Jurkat, Clone E6-1 (cell line): Measurements from ENCODE around the gene RAB11B.
"Not testable (repeated sequence)": the region's sequence is repeated elsewhere in the genome, so short reads cannot be mapped to it uniquely, and the experiment has no call there.

Experiments
- DNase-seq: peaks from one replicate; pipeline ENCODE4 v3.0.0-alpha.2; 2011; ENCODE audit warnings: low read depth, low spot score
- H3K4me3 ChIP-seq: 2 replicates; pipeline ENCODE4 v1.5.1; 2011; ENCODE audit warnings: mild to moderate bottlenecking, low read length, control low read depth, moderate library complexity

RAB11B gene

GRCh38 chr19:8391198-8392016 lies 1.2 kb downstream of the RAB11B start:
- peak overlapping the region; percentile 33 for H3K4me3 ChIP-seq
- no peak for DNase-seq

DNA sequence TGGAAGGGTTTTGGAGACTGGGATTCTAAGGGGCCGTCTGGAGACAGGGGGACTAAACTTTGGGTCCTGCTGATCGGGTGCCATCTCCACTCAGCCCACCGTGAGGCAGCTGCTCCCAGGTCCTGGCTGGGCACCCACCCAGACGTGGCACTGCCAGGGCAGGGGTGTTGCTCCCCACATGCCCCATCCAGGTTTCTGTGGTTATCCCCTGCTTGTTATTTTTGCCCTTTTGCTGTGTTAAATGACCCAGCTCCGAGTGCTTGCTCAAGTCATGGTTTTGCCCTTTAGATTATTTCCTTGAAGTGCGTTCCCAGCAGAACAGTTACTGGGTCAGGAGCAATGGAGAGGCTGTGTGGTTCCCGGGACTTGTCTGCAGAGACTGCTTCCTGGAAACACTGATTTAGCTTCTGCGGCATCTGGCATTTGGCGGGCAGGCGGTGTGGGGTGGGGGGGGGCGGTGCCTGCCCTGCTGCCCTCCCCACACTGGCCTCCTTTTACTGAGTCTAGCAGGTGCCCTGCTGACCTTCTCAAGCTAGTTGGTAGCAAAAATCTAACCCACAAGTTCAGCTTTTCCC lies 1.9 kb downstream of the RAB11B start:
- no peak overlapping the region for H3K4me3 ChIP-seq

DNA sequence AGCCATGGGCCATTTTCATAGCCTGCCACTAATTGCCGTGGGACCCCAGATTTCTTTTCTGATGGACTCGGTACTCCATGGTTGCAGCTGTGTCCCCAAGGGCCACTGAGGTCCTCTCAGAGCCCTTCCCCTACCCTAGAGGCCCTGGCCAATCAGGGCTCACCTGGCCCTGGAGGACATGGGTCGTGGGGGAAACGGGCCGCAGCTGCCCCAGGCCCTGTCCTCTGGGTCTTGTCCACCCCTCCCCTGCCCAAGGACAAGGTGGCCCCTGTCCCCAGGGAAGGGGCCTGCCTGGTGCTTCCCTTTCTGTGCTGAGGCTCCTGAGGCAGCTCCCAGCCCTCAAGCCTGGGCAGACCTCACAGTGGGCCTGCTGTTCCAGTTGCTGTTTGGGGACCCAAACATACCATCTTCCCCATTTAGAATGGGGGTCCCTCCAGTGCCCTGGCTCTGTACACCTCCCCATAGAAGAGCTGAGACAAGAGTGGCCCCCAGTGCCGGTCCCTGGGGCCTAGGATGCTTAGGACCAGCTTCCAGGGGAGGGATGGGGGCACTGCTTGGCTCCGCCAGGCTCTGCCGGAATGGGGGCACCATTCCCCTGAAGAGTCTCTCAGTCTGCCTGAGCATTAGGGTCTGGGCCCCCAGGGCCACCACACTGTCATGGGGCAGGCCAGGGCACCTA lies 3.2 kb downstream of the RAB11B start:
- no peak overlapping the region for H3K4me3 ChIP-seq
- DNase-seq, result no peak

More for the DNA sequence above, 1.9 kb downstream of the RAB11B start:
- DNase-seq, result no peak

DNA sequence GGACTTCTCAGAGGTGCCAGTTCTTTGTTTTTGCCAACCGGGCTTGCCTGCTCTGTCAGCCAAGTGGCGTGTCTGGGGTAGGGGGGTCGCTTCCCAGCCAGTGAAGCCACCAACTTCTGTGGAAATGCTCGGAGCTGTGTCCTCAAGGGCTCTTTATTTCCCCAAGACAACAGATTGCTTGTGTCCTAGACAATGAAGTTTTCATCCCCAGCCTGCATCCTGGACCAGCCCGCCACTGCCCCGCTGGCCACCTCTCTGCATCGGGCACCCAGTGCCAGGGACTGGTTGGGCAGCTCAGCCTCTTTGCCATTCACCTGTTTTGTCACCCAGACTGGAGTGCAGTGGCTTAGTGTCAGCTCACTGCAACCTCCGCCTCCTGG lies 3.7 kb downstream of the RAB11B start:
- DNase-seq, result no peak
- H3K4me3 ChIP-seq, result no peak overlapping the region

DNA sequence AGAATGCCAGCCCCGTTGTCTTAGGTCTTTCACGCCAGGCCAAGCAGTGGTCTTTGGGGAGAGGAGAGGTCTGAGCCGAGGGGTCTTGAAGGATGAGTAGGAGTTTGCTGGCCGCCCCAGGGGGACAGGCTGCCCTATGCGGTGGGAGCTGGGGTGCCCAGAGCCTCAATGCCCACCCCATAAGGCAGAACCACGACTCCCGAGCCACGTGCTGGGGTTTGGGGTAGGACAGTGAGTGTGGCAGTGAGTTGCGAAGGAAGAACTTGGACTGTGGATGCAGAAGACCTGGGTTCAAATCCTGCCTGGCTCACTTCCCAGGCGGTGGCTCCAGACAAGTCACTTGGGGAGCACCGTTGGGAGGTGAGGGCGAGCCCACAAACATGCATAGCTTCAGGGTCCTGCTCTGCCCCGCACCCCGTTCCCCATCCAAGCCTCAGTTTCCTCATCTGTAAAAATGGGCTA lies 5.5 kb downstream of the RAB11B start:
- no peak overlapping the region for H3K4me3 ChIP-seq
- DNase-seq, result no peak

GRCh38 chr19:8396185-8396562 lies 6.0 kb downstream of the RAB11B start:
- H3K4me3 ChIP-seq, result no peak overlapping the region
- DNase-seq, result no peak

GRCh38 chr19:8396563-8397203 lies 6.5 kb downstream of the RAB11B start:
- H3K4me3 ChIP-seq, result no peak overlapping the region
- peak; percentile 54 for DNase-seq

DNA sequence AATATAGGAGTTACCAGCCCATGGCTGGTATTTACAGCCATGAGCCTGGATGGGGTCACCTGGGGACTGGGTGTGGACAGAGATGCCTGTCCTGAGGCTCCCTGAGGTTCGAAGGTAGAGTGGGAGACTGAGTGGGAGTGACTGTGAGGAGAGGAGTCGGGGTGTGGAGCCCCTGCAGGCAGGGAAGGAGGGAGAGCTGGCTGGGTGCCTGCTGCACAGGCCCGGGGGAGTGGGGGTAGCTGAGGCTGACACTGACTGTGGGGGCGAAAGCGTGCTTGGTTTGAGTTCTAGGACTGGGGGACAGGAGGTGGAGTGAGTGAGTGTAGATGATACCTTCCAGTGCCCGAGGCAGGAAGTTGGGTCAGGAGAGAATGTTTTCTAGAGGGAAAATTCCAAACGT lies 7.1 kb downstream of the RAB11B start:
- H3K4me3 ChIP-seq, result no peak overlapping the region
- no peak for DNase-seq

- no peak for DNase-seq
- H3K4me3 ChIP-seq, result no peak overlapping the region
Observed at GRCh38 chr19:8397746-8398310, 7.7 kb downstream of the RAB11B start.

- no peak overlapping the region for H3K4me3 ChIP-seq
- DNase-seq, result no peak
Observed at GRCh38 chr19:8398311-8398771, 8.2 kb downstream of the RAB11B start.

DNA sequence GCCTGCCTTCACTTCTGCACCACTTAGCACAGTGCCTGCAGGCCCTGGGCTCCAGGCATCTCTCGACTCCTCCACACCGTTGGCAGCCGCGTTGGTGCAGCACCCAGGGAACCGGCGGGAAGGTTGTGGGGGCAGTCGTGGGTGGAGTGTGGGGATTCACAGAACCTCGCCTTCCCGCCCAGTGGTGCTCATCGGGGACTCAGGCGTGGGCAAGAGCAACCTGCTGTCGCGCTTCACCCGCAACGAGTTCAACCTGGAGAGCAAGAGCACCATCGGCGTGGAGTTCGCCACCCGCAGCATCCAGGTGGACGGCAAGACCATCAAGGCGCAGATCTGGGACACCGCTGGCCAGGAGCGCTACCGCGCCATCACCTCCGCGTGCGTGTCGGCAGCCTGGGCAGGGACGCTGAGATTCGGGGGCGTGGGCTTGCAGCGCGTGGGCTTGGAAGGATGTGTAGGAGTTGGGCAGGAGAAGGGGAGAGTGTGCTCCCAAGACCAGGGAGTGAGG lies 9.6 kb downstream of the RAB11B start:
- no peak overlapping the region for H3K4me3 ChIP-seq
- DNase-seq, result no peak

GRCh38 chr19:8401981-8402411 lies 11.8 kb downstream of the RAB11B start:
- DNase-seq, result no peak
- no peak overlapping the region for H3K4me3 ChIP-seq

DNA sequence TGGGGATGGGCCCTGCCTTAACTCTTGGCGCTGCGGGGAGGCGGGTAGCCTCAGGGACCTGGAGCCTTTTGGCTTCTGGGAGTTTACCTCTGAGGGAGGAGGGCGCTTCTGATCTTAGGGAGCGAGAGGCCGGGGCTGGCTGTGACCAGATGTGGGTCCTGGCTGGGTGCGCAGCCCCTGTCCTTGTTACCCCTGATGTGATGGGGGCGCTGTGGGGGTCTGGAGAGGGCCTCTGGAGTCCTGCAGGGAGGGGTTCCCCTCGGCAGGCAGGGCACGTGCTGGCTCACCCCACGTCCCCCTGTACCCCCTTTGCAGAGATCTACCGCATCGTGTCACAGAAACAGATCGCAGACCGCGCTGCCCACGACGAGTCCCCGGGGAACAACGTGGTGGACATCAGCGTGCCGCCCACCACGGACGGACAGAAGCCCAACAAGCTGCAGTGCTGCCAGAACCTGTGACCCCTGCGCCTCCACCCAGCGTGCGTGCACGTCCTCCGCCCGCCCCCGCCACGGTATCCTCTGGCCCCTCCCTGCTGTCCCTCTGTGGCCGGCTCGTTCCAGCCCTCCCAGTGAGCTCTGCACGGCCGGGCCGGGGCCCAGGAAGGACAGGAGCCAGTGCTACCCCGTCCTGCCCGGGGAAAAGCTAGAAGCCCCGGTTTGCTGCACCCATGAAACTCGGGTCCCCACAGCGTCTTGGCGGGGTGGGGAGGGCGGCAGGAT lies 13.1 kb downstream of the RAB11B start:
- no peak for DNase-seq
- H3K4me3 ChIP-seq, result no peak overlapping the region

GRCh38 chr19:8403820-8404109 lies 13.6 kb downstream of the RAB11B start:
- H3K4me3 ChIP-seq, result no peak overlapping the region
- no peak for DNase-seq

DNA sequence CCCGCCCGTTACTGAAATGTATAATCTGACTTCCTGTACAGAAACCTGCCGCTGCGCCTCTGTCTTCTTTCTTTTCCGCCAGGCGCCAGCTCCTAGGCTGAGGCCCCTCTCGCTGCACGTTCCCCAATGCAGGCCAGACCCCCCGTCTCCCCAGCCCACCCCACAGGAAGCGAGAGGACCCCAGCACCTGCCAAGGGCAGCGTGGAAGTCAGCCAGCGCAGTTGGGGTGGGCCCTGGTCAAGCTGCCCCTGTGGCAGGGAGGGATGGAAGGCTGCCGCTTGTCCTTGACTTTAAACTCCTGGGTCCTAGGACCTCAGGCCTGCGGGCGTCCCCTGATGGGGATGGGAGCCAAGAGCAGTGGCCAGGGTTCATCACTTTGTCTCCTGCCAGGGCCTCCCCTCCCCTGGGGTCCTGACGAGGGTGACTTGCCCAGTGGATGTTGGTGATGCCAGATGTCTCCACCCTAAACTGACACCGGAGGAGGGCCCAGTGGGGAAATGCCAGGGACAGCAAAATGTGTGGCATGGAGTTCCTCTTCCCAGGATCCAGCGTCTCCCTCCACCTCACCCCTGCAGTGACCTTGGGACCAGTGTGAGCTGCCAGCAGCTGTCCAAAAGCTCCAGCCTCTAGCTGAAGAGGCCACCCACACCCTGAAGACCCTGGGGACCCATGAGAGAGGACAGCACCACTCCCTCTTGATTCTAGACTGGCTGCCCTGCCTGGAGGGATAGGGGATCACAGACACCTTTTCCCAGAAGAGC lies 14.4 kb downstream of the RAB11B start:
- H3K4me3 ChIP-seq, result no peak overlapping the region
- DNase-seq, result no peak

GRCh38 chr19:8410718-8411117 lies 20.6 kb downstream of the RAB11B start:
- not testable (repeated sequence) for H3K4me3 ChIP-seq, DNase-seq

- peak; percentile 91 for DNase-seq
- H3K4me3 ChIP-seq, result peak within 1 kb of the TSS; percentile 63
Observed at GRCh38 chr19:8412783-8413628, 22.8 kb downstream of the RAB11B start, which contains the start of gene MARCHF2. Gene MARCHF2 (plus strand): TSS chr19:8413305. CDS start chr19:8421841, 8,536 bp downstream.
